ENCODE measurements around the gene NREP.

- TF ChIP-seq CREB1 (CRISPR knock-in tag; IDR thresholded peaks at IDR 0.05; ENCODE audit: low read depth) (no peak), ZNF331 (CRISPR knock-in tag; IDR thresholded peaks at IDR 0.05; ENCODE audit: low read depth) (no peak), CTCF (conservative IDR thresholded peaks at IDR 0.05; ENCODE audit: low read depth in 2 of 2) (no peak), JUNB (IDR thresholded peaks at IDR 0.05; ENCODE audit: unreplicated experiment) (no peak), EZH2phosphoT487 (IDR thresholded peaks at IDR 0.05; ENCODE audit: unreplicated experiment) (no peak), EZH2 (IDR thresholded peaks at IDR 0.05; ENCODE audit: low read depth, unreplicated experiment) (no peak), REST (IDR thresholded peaks at IDR 0.05; ENCODE audit: unreplicated experiment) (no peak)
Measured at GRCh38 chr5:111755942-111756381, 1.0 kb downstream of the NREP start.

All from GM23338 (cell line).